Caco-2 (cell line): ENCODE results near the gene TLE6. TPM values are rescaled to one million over a fixed set of nuclear protein-coding genes. Genes with fewer than 3 reads are reported as not detected.
A peak's percentile ranks its signal among the peaks of the same experiment; 100 is the strongest.

Source experiments
- BruUV-seq: library from RNA; stranded (reverse); fragments of 400-500 nt; replicated peaks from 2 replicates; lab custom pipeline; 2021; lab: Mats Ljungman, UMichigan
- CTCF ChIA-PET: fragments of 300-600 bp; sonication (Branson Sonifier 250); formaldehyde crosslinking; loops from one replicate; lab custom pipeline; 2022; ENCODE audit warnings: antibody characterized with exemption; lab: Charles Lee
- POLR2A ChIA-PET: fragments of 300-600 bp; sonication (Branson Sonifier 250); formaldehyde crosslinking; loops from one replicate; lab custom pipeline; 2022; ENCODE audit warnings: antibody characterized with exemption; lab: Charles Lee
- DNase-seq, 2 experiments: peaks; one replicate each; pipeline versions ENCODE4 v3.0.0 to v3.0.0-alpha.2; 2020 to 2022
- H3K27me3 ChIP-seq: replicated peaks from 2 replicates; pipeline ENCODE4 v1.6.0; 2011; ENCODE audit warnings: low read length; ENCODE audit not compliant: control insufficient read depth, insufficient read depth
- H3K36me3 ChIP-seq: 2 replicates; pipeline ENCODE4 v1.5.1; 2011; ENCODE audit warnings: low read length; ENCODE audit not compliant: control insufficient read depth, insufficient read depth
- H3K4me1 ChIP-seq: fragments of 250-450 bp; sonication (Bioruptor Pico); 2 replicates; pipeline ENCODE4 v1.5.1; 2020; ENCODE audit warnings: mild to moderate bottlenecking
- H3K4me3 ChIP-seq: 2 replicates; pipeline ENCODE4 v1.5.1; 2011; ENCODE audit warnings: low read depth, mild to moderate bottlenecking, control low read depth, low read length
- H3K9me3 ChIP-seq: fragments of 250-450 bp; sonication (Bioruptor Pico); 2 replicates; pipeline ENCODE4 v1.5.1; 2020; ENCODE audit warnings: mild to moderate bottlenecking, moderate library complexity
- H3K27ac Mint-ChIP-seq: one replicate; pipeline ENCODE4 v1.8.0; 2022; ENCODE audit warnings: mixed read lengths; ENCODE audit not compliant: unreplicated experiment
- H3K27me3 Mint-ChIP-seq: one replicate; pipeline ENCODE4 v1.8.0; 2022; ENCODE audit warnings: mixed read lengths; ENCODE audit not compliant: insufficient read depth, unreplicated experiment
- H3K36me3 Mint-ChIP-seq: one replicate; pipeline ENCODE4 v1.8.0; 2022; ENCODE audit warnings: mild to moderate bottlenecking, mixed read lengths; ENCODE audit not compliant: insufficient read depth, unreplicated experiment
- H3K4me1 Mint-ChIP-seq: one replicate; pipeline ENCODE4 v1.8.0; 2022; ENCODE audit warnings: low read depth, mixed read lengths; ENCODE audit not compliant: unreplicated experiment
- H3K4me3 Mint-ChIP-seq: one replicate; pipeline ENCODE4 v1.8.0; 2022; ENCODE audit warnings: mild to moderate bottlenecking, moderate library complexity, mixed read lengths; ENCODE audit not compliant: unreplicated experiment
- H3K9me3 Mint-ChIP-seq: one replicate; pipeline ENCODE4 v1.8.0; 2022; ENCODE audit warnings: mixed read lengths; ENCODE audit not compliant: unreplicated experiment
- CTCF ChIP-seq, 2 experiments: fragments of 200-600 bp in 1 of 2; IDR thresholded peaks; 1 replicate in 1 of 2; 2 replicates in 1 of 2; pipeline versions ENCODE4 v1.5.1 to v1.8.0; 2011 to 2022; ENCODE audit warnings: antibody characterized with exemption in 1 of 2, control low read depth in 1 of 2, inconsistent platforms in 1 of 2, low read depth in 1 of 2, low read length in 1 of 2, mild to moderate bottlenecking in 1 of 2, moderate library complexity in 1 of 2; ENCODE audit not compliant: insufficient read depth in 1 of 2, severe bottlenecking in 1 of 2, unreplicated experiment in 1 of 2
- intact Hi-C: fragments of 100-400 bp; cut with micrococcal nuclease; formaldehyde crosslinking; loops from one replicate; pipeline ENCODE4 v1.10.0; 2022; ENCODE audit not compliant: unreplicated experiment
- total RNA-seq: library from RNA; stranded (reverse); gene quantifications from 2 replicates; pipeline ENCODE4 v1.2.3, GENCODE V29; 2022

TLE6 gene
- total RNA-seq, 1 experiment from 2014 or later = 1.4 TPM

GRCh38 chr19:3027981-3028304, 50.6 kb downstream of the TLE6 start:
- peak overlapping the region; percentile 79 for H3K4me3 ChIP-seq
- H3K4me1 ChIP-seq = peaks cover 11% of the 10 kb centered on the region
- no peaks in the 10 kb centered on the region for H3K36me3 ChIP-seq
- TF ChIP-seq CTCF (IDR thresholded peaks at IDR 0.05; ENCODE audit: insufficient read depth in 1 of 2, low read depth in 1 of 2, low read length in 1 of 2, severe bottlenecking in 1 of 2, unreplicated experiment in 1 of 2) = no peak
- H3K4me1 Mint-ChIP-seq = peaks cover 21% of the 10 kb centered on the region
- ChIA-PET CTCF (no interaction called here), POLR2A (interaction anchor here (0.5 kb wide), 1 partner anchor 77 kb away, joined by 4 read pairs; no protein-coding TSS in a partner anchor)
- DNase-seq = no peak
- no TSS peak for BruUV-seq
- no peak overlapping the region for H3K27ac Mint-ChIP-seq
- H3K9me3 Mint-ChIP-seq = no peaks in the 10 kb centered on the region
- H3K4me3 Mint-ChIP-seq = peak overlapping the region; percentile 72
- H3K27me3 ChIP-seq = no peaks in the 10 kb centered on the region
- H3K36me3 Mint-ChIP-seq = peaks cover 4% of the 10 kb centered on the region
- intact Hi-C loops = loop anchor here (2.0 kb wide), 1 partner anchor 65 kb away; no protein-coding TSS in a partner anchor
- H3K9me3 ChIP-seq = no peaks in the 10 kb centered on the region
- H3K27me3 Mint-ChIP-seq = no peaks in the 10 kb centered on the region

- no peak for TF ChIP-seq CTCF (IDR thresholded peaks at IDR 0.05; ENCODE audit: insufficient read depth in 1 of 2, low read depth in 1 of 2, low read length in 1 of 2, severe bottlenecking in 1 of 2, unreplicated experiment in 1 of 2)
- no TSS peak for BruUV-seq
- Mint-ChIP-seq H3K4me1 (peaks cover 17% of the 10 kb centered on the region), H3K9me3 (no peaks in the 10 kb centered on the region), H3K27me3 (no peaks in the 10 kb centered on the region), H3K27ac (no peak overlapping the region), H3K4me3 (peak overlapping the region; percentile 72), H3K36me3 (peaks cover 4% of the 10 kb centered on the region)
- peak; percentile 57 for DNase-seq
- Histone ChIP-seq H3K36me3 (no peaks in the 10 kb centered on the region), H3K27me3 (no peaks in the 10 kb centered on the region), H3K4me1 (peaks cover 13% of the 10 kb centered on the region), H3K4me3 (peak overlapping the region; percentile 79), H3K9me3 (no peaks in the 10 kb centered on the region)
- intact Hi-C loops = loop anchor here (2.0 kb wide), 1 partner anchor 66 kb away; no protein-coding TSS in a partner anchor
- ChIA-PET POLR2A (interaction anchor here (0.5 kb wide), 1 partner anchor 78 kb away, joined by 4 read pairs; no protein-coding TSS in a partner anchor), CTCF (interaction anchor here (0.6 kb wide), 1 partner anchor 78 kb away, joined by 3 read pairs; no protein-coding TSS in a partner anchor)
These were observed 51.1 kb downstream of the TLE6 start for GRCh38 chr19:3028305-3029064.

- intact Hi-C loops = loop anchor here (2.0 kb wide), 1 partner anchor 66 kb away; no protein-coding TSS in a partner anchor
- CTCF ChIA-PET = no interaction called here
- Histone ChIP-seq H3K36me3 (no peaks in the 10 kb centered on the region), H3K4me1 (peaks cover 21% of the 10 kb centered on the region), H3K4me3 (peak within 1 kb of the TSS; percentile 79), H3K9me3 (no peaks in the 10 kb centered on the region), H3K27me3 (no peaks in the 10 kb centered on the region)
- POLR2A ChIA-PET = no interaction called here
- peaks cover 4% of the 10 kb centered on the region for H3K36me3 Mint-ChIP-seq
- H3K9me3 Mint-ChIP-seq = no peaks in the 10 kb centered on the region
- no peak for DNase-seq
- H3K4me1 Mint-ChIP-seq = peaks cover 24% of the 10 kb centered on the region
- H3K27me3 Mint-ChIP-seq = no peaks in the 10 kb centered on the region
- H3K27ac Mint-ChIP-seq = no peak within 1 kb of the TSS
- no peak for TF ChIP-seq CTCF (IDR thresholded peaks at IDR 0.05; ENCODE audit: insufficient read depth in 1 of 2, low read depth in 1 of 2, low read length in 1 of 2, severe bottlenecking in 1 of 2, unreplicated experiment in 1 of 2)
- peak within 1 kb of the TSS; percentile 72 for H3K4me3 Mint-ChIP-seq
- BruUV-seq = no TSS peak
These were observed 51.9 kb downstream of the TLE6 start, which contains the start of gene TLE2 for GRCh38 chr19:3029065-3029923. TLE2 (minus strand) TSS chr19:3029280; CDS start chr19:3028904, 376 bp downstream.
